H1 (cell line): ENCODE results near the gene RAB25. TPM values are rescaled to one million over a fixed set of nuclear protein-coding genes. Genes with fewer than 3 reads are reported as not detected.

ENCODE experiments used
- CTCF ChIA-PET: fragments of 300-600 bp; sonication (Branson Sonifier 250); formaldehyde crosslinking; loops from one replicate; lab custom pipeline; 2021; ENCODE audit not compliant: partially characterized antibody; lab: Charles Lee
- POLR2A ChIA-PET: fragments of 300-600 bp; sonication (Branson Sonifier 250); formaldehyde crosslinking; loops from one replicate; lab custom pipeline; 2021; ENCODE audit warnings: inconsistent platforms; ENCODE audit not compliant: partially characterized antibody; lab: Charles Lee
- DNase-seq, 2 experiments: peaks; one replicate each; pipeline versions ENCODE4 v3.0.0 to v3.0.0-alpha.2; 2010 to 2022; ENCODE audit warnings: low spot score in 2 of 2, low read depth in 1 of 2, mixed read lengths in 1 of 2
- FAIRE-seq: peaks from 2 replicates; lab custom pipeline; 2011; peaks lifted over from hg19 to GRCh38; lab: Jason Lieb, UNC
- H2AFZ ChIP-seq: 2 replicates; pipeline ENCODE4 v1.8.1; 2012; ENCODE audit warnings: low read length, inconsistent platforms
- H2AK5ac ChIP-seq: 2 replicates; pipeline ENCODE4 v1.6.1; 2013; ENCODE audit warnings: low read depth, low read length
- H2BK120ac ChIP-seq: replicated peaks from 2 replicates; pipeline ENCODE3; 2013; ENCODE audit warnings: low read depth, low read length, inconsistent platforms
- H2BK12ac ChIP-seq: 2 replicates; pipeline ENCODE4 v1.6.1; 2013; ENCODE audit warnings: low read depth, low read length
- H2BK15ac ChIP-seq: 2 replicates; pipeline ENCODE4 v1.6.1; 2013; ENCODE audit warnings: low read length
- H2BK20ac ChIP-seq: 2 replicates; pipeline ENCODE4 v1.6.1; 2013; ENCODE audit warnings: low read length
- H2BK5ac ChIP-seq: 2 replicates; pipeline ENCODE4 v1.6.1; 2013; ENCODE audit warnings: low read depth, low read length
- H3K14ac ChIP-seq: 2 replicates; pipeline ENCODE4 v1.6.1; 2013; ENCODE audit warnings: inconsistent platforms; ENCODE audit not compliant: insufficient read length
- H3K18ac ChIP-seq: 2 replicates; pipeline ENCODE4 v1.6.1; 2013; ENCODE audit warnings: low read length; ENCODE audit errors: extremely low read depth
- H3K23ac ChIP-seq: 2 replicates; pipeline ENCODE4 v1.6.1; 2013; ENCODE audit warnings: inconsistent platforms; ENCODE audit not compliant: insufficient read length
- H3K23me2 ChIP-seq: 2 replicates; pipeline ENCODE4 v1.6.1; 2013; ENCODE audit warnings: low read depth, low read length
- H3K27ac ChIP-seq: 2 replicates; pipeline ENCODE4 v1.6.1; 2011; ENCODE audit warnings: low read depth, low read length, inconsistent platforms
- H3K27me3 ChIP-seq, 4 experiments: replicated peaks in 1 of 4; 1 replicate in 1 of 4; 2 replicates in 3 of 4; pipeline versions ENCODE4 v1.6.1 to v1.8.1; 2011 to 2013; ENCODE audit warnings: low read length in 3 of 4, mild to moderate bottlenecking in 3 of 4, inconsistent platforms in 2 of 4, mixed read lengths in 2 of 4, moderate library complexity in 1 of 4; ENCODE audit not compliant: control insufficient read depth in 3 of 4, insufficient read depth in 3 of 4; ENCODE audit errors: extremely low read depth in 1 of 4
- H3K36me3 ChIP-seq, 4 experiments: 2 replicates each; pipeline versions ENCODE4 v1.6.1 to v1.8.1; 2011 to 2013; ENCODE audit warnings: mild to moderate bottlenecking in 4 of 4, low read length in 3 of 4, moderate library complexity in 2 of 4, control low read depth in 1 of 4, inconsistent platforms in 1 of 4; ENCODE audit not compliant: insufficient read depth in 4 of 4, control insufficient read depth in 2 of 4
- H3K4ac ChIP-seq: replicated peaks from 2 replicates; pipeline ENCODE3; 2013; ENCODE audit warnings: low read length, low read depth, mixed read lengths, inconsistent platforms; ENCODE audit not compliant: insufficient read length
- H3K4me1 ChIP-seq, 4 experiments: replicated peaks in 1 of 4; 1 replicate in 1 of 4; 2 replicates in 3 of 4; pipeline versions ENCODE4 v1.6.1 to v1.8.1; 2011 to 2013; ENCODE audit warnings: low read length in 3 of 4, inconsistent platforms in 2 of 4, mixed read lengths in 1 of 4; ENCODE audit not compliant: insufficient read depth in 4 of 4, control insufficient read depth in 3 of 4
- H3K4me2 ChIP-seq, 2 experiments: 2 replicates each; pipeline versions ENCODE4 v1.6.1 to v1.8.1; 2011 to 2013; ENCODE audit warnings: low read depth in 2 of 2, low read length in 2 of 2, control low read depth in 1 of 2, inconsistent platforms in 1 of 2, mild to moderate bottlenecking in 1 of 2; ENCODE audit not compliant: insufficient read depth in 1 of 2
- H3K4me3 ChIP-seq, 4 experiments: fragments of 200-600, 300-600 bp in 1 of 4; sonication (generic), shearing (Covaris generic), sonication (Bioruptor Twin) in 1 of 4; 2 replicates each; pipeline versions ENCODE4 v1.5.1 to v1.8.1; 2011 to 2016; ENCODE audit warnings: low read length in 4 of 4, low read depth in 3 of 4, control low read depth in 2 of 4, inconsistent platforms in 2 of 4, mild to moderate bottlenecking in 2 of 4, mixed read lengths in 1 of 4, moderate library complexity in 1 of 4; ENCODE audit not compliant: insufficient read depth in 2 of 4; ENCODE audit errors: extremely low read depth in 1 of 4
- H3K56ac ChIP-seq: replicated peaks from 2 replicates; pipeline ENCODE3; 2013; ENCODE audit warnings: low read depth, mild to moderate bottlenecking, mixed read lengths, low read length, inconsistent platforms; ENCODE audit not compliant: insufficient read length
- H3K79me1 ChIP-seq: 2 replicates; pipeline ENCODE4 v1.6.1; 2013; ENCODE audit warnings: low read depth, low read length, control low read depth
- H3K79me2 ChIP-seq, 2 experiments: 2 replicates each; pipeline versions ENCODE4 v1.6.1 to v1.8.1; 2012 to 2013; ENCODE audit warnings: low read length in 2 of 2, mild to moderate bottlenecking in 2 of 2, inconsistent platforms in 1 of 2; ENCODE audit not compliant: insufficient read depth in 2 of 2, control insufficient read depth in 1 of 2
- H3K9ac ChIP-seq, 4 experiments: replicated peaks in 1 of 4; 1 replicate in 1 of 4; 2 replicates in 3 of 4; pipeline versions ENCODE4 v1.6.1 to v1.8.1; 2011 to 2013; ENCODE audit warnings: low read depth in 3 of 4, low read length in 3 of 4, control low read depth in 2 of 4, mild to moderate bottlenecking in 2 of 4, moderate library complexity in 2 of 4, inconsistent platforms in 1 of 4; ENCODE audit errors: extremely low read depth in 1 of 4
- H3K9me3 ChIP-seq, 2 experiments: 2 replicates each; pipeline versions ENCODE4 v1.6.1 to v1.8.1; 2012 to 2013; ENCODE audit warnings: mild to moderate bottlenecking in 2 of 2, moderate library complexity in 2 of 2, control low read depth in 1 of 2, inconsistent platforms in 1 of 2, low read depth in 1 of 2, low read length in 1 of 2, mixed read lengths in 1 of 2; ENCODE audit not compliant: insufficient read depth in 2 of 2
- H4K20me1 ChIP-seq, 2 experiments: replicated peaks in 1 of 2; 2 replicates each; pipeline versions ENCODE3 to v1.8.1; 2011 to 2013; ENCODE audit warnings: inconsistent platforms in 2 of 2, low read length in 2 of 2, mild to moderate bottlenecking in 1 of 2; ENCODE audit not compliant: insufficient read depth in 2 of 2, control insufficient read depth in 1 of 2
- H4K5ac ChIP-seq: 2 replicates; pipeline ENCODE4 v1.6.1; 2013; ENCODE audit warnings: low read length, low read depth, mixed read lengths, inconsistent platforms; ENCODE audit not compliant: insufficient read length
- H4K8ac ChIP-seq: 2 replicates; pipeline ENCODE4 v1.8.0; 2013; ENCODE audit warnings: mild to moderate bottlenecking, moderate library complexity, low read length, inconsistent platforms; ENCODE audit not compliant: insufficient read depth; ENCODE audit errors: extremely low read depth
- H4K91ac ChIP-seq: replicated peaks from 2 replicates; pipeline ENCODE3; 2013; ENCODE audit warnings: low read length, mixed read lengths, inconsistent platforms; ENCODE audit not compliant: insufficient read length
- BACH1 ChIP-seq: IDR thresholded peaks from 2 replicates; pipeline ENCODE4 v1.6.1; 2012; ENCODE audit warnings: low read length, improper control_type of control experiment
- BCL11A ChIP-seq, 2 experiments: IDR thresholded peaks; one replicate each; pipeline ENCODE4 v1.6.1; 2011; ENCODE audit warnings: low read depth in 2 of 2, low read length in 2 of 2, mild to moderate bottlenecking in 2 of 2
- E2F6 ChIP-seq: IDR thresholded peaks from 2 replicates; pipeline ENCODE4 v1.6.1; 2012; ENCODE audit warnings: inconsistent platforms
- EZH2 ChIP-seq: fragments of 200-600 bp; sonication (generic); IDR thresholded peaks from 2 replicates; pipeline ENCODE4 v1.7.1; 2012; ENCODE audit warnings: low read depth, mild to moderate bottlenecking, moderate library complexity, low read length, inconsistent platforms; ENCODE audit not compliant: severe bottlenecking
- FOSL1 ChIP-seq: IDR thresholded peaks from 2 replicates; pipeline ENCODE4 v1.6.1; 2011; ENCODE audit warnings: mild to moderate bottlenecking, low read depth, low read length, moderate library complexity; ENCODE audit not compliant: insufficient read depth
- SAP30 ChIP-seq: fragments of 300-600 bp; sonication (generic); IDR thresholded peaks from 2 replicates; pipeline ENCODE4 v1.7.1; 2012; ENCODE audit warnings: low read length, moderate library complexity, mild to moderate bottlenecking, inconsistent platforms; ENCODE audit not compliant: insufficient read depth, insufficient replicate concordance
- SIX5 ChIP-seq: IDR thresholded peaks from 2 replicates; pipeline ENCODE4 v1.6.1; 2011; ENCODE audit warnings: mild to moderate bottlenecking, low read depth, low read length
- TAF1 ChIP-seq: IDR thresholded peaks from 2 replicates; pipeline ENCODE4 v1.6.1; 2011; ENCODE audit warnings: mild to moderate bottlenecking, low read depth, low read length
- WGBS, 2 experiments: shearing (Covaris generic) in 1 of 2; methylation state at CpG; one replicate each; pipeline versions ENCODE4 v1.1.6 to v1.1.7; 2013 to 2015; ENCODE audit warnings: low lambda C conversion rate in 2 of 2, mixed read lengths in 2 of 2, inconsistent platforms in 1 of 2, low coverage in 1 of 2, missing lambda C conversion rate in 1 of 2; ENCODE audit not compliant: insufficient replicate concordance in 2 of 2, insufficient coverage in 1 of 2, insufficient read length in 1 of 2; ENCODE audit errors: extremely low coverage in 1 of 2, missing lambda C conversion rate in 1 of 2; 5-methylcytosine and 5-hydroxymethylcytosine counted together
- polyA plus RNA-seq, 7 experiments: library from polyadenylated mRNA; depleted of rRNA in 3 of 7; stranded (reverse) in 5 of 7; unstranded in 2 of 7; fragments of >200 nt in 5 of 7; fragments of 200-250 nt in 2 of 7; gene quantifications; 1 replicate in 5 of 7; 2 replicates in 1 of 7; 4 replicates in 1 of 7; pipeline versions ENCODE4 v1.2.1 to v1.2.3, GENCODE V29; 2011 to 2013; ENCODE audit warnings: missing spikeins in 2 of 7, mixed read lengths in 2 of 7
- total RNA-seq: library from RNA; stranded (reverse); fragmentation: NEBNext Ultra II Directional; extraction: Animal tissue kit (Norgen Biotek cat#: 25700); gene quantifications from 2 replicates; pipeline ENCODE4 v1.2.1, GENCODE V29; 2021

Gene RAB25
- total and polyA plus RNA-seq, 2 of the 8 experiments (the other 6 are each of a cell fraction or from before 2014, with no cell fraction given), result 34.8 to 98.2 TPM

GRCh38 chr1:156110252-156110651 lies 49.3 kb downstream of the RAB25 start:
- H3K9me3 ChIP-seq, result no peaks in the 10 kb centered on the region
- H2BK5ac ChIP-seq, result no peak overlapping the region
- H3K27ac ChIP-seq, result no peak overlapping the region
- H2BK12ac ChIP-seq, result no peak overlapping the region
- H3K23me2 ChIP-seq, result peaks cover 10% of the 10 kb centered on the region
- no peak overlapping the region for H3K14ac ChIP-seq
- H4K91ac ChIP-seq, result no peak overlapping the region
- H2BK15ac ChIP-seq, result no peak overlapping the region
- H4K5ac ChIP-seq, result no peak overlapping the region
- H4K8ac ChIP-seq, result no peak overlapping the region
- no peak overlapping the region for H3K18ac ChIP-seq
- 0 out of 2 replicates have a peak, but pooled peaks cover 2% of the 10 kb centered on the region for H3K79me1 ChIP-seq
- no peak overlapping the region for H3K4me2 ChIP-seq
- no peaks in the 10 kb centered on the region for H3K79me2 ChIP-seq
- no peak overlapping the region for H2BK120ac ChIP-seq
- ChIA-PET POLR2A (interaction anchor here (1.0 to 29.6 kb wide), 3 partner anchors 10 to 102 kb away, joined by 3 to 763 read pairs (median 3); partner anchors contain the start of genes LMNA and PMF1), CTCF (interaction anchor here (0.9 to 29.5 kb wide), 3 partner anchors 9 to 22 kb away, joined by 3 to 1994 read pairs (median 7); partner anchors contain the start of gene LMNA)
- FAIRE-seq, result no peak
- H4K20me1 ChIP-seq, result peaks cover 3 to 8% of the 10 kb centered on the region in 2 experiments
- no peak overlapping the region for H3K9ac ChIP-seq
- no peak overlapping the region for H2BK20ac ChIP-seq
- no peak for TF ChIP-seq BCL11A (IDR thresholded peaks at IDR 0.05; ENCODE audit: low read depth in 2 of 2, low read length in 2 of 2)
- no peak for TF ChIP-seq SIX5
- no peak for TF ChIP-seq FOSL1
- no peak for TF ChIP-seq BACH1
- no peak for TF ChIP-seq EZH2
- no peak for TF ChIP-seq SAP30
- no peak for TF ChIP-seq TAF1
- no peak for TF ChIP-seq E2F6
- no peak overlapping the region for H2AK5ac ChIP-seq
- 90% methylated on average over 2 of the region's 2 CpGs; no CpG with 5 or more reads in 1 of the 2 experiments for whole genome bisulfite sequencing, 2 experiments
- no peak overlapping the region for H3K56ac ChIP-seq
- no peak overlapping the region for H3K4ac ChIP-seq
- H3K23ac ChIP-seq, result no peak overlapping the region
- no peaks in the 10 kb centered on the region for H3K36me3 ChIP-seq
- H2AFZ ChIP-seq, result no peak overlapping the region
- peaks cover 10 to 22% (median 18%) of the 10 kb centered on the region in 4 experiments for H3K4me1 ChIP-seq
- no peak for DNase-seq
- H3K27me3 ChIP-seq, result no peaks in the 10 kb centered on the region
- H3K4me3 ChIP-seq, result no peak overlapping the region
